GM18526 (cell line): ENCODE measurements around the gene ECHDC1.

Experiments
- POLR2A ChIP-seq: IDR thresholded peaks from 3 replicates; pipeline ENCODE4 v1.6.1; 2011; ENCODE audit not compliant: insufficient read length; ENCODE audit errors: extremely low read depth

ECHDC1 gene

GRCh38 chr6:127302728-127303660 lies 40.4 kb downstream of the ECHDC1 start:
- no peak for TF ChIP-seq POLR2A

DNA sequence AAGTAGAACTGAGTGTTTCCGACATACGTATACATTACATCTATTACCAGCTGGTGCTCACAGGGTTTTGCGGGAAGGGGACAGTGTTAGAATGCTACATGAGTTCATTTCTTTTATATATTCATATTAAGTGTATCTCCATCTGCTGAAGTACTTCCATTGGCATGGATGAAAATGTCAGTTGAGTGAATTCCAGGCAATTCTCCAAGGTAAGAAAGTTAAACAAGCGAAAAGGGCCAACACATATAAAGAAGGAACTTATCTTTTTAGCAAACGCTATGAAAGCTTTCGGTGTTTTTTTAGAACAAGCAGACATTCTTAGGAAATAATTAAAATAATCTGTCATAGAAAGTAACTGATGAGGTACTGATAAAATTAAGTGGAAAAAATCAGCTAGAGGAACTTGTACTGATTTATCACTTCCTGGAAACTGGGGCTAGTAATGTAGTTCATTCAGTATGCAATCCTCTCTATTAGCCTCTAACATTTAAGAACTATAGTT lies 42.2 kb downstream of the ECHDC1 start:
- no peak for TF ChIP-seq POLR2A

GRCh38 chr6:127300411-127300810 lies 43.0 kb downstream of the ECHDC1 start:
- no peak for TF ChIP-seq POLR2A

GRCh38 chr6:127299522-127300240 lies 43.7 kb downstream of the ECHDC1 start:
- no peak for TF ChIP-seq POLR2A

DNA sequence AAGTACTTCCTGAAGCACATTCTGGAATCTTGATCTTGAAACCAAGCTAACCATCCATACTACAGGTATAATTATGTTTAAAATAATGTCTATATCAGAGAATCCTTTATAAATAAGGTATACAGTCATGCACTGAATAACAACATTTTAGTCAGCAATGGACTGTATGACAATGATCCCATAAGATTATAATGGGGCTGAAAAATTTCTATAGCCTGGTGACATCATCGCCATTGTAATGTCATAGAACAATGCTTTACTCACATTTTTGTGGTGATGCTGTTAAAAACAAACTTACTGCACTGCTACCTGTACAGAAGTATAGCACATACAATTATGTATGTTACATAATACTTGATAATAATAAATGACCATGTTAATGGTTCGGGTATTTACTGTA lies 44.9 kb downstream of the ECHDC1 start:
- no peak for TF ChIP-seq POLR2A

DNA sequence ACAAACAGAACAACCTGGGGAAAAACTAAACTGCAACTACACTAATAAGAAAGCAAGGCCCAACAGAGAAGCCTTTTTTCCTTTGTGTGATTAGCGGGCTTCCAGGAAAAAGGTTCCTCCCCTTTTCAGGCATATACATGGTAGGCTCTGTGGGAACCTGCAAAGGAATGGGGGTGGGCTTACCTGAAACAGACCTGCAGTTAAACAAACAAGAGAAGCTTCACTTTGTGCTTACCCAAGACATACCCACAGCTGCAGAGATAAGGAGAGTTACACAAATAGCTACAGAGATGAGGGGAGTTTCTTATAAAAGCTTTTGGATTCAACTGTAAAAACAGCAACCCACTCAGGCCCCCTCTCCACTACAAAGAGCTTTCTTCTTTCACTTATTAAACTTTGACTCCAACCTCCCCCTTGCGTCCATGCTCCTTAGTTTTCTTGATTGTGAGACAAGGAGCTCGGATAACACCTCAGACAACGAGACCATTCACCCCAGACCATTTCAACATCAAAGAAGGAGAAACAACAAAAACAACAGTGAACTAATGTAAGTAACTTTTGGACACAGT lies 45.8 kb downstream of the ECHDC1 start:
- no peak for TF ChIP-seq POLR2A

GRCh38 chr6:127291495-127291894 lies 51.9 kb downstream of the ECHDC1 start:
- TF ChIP-seq POLR2A, result no peak

DNA sequence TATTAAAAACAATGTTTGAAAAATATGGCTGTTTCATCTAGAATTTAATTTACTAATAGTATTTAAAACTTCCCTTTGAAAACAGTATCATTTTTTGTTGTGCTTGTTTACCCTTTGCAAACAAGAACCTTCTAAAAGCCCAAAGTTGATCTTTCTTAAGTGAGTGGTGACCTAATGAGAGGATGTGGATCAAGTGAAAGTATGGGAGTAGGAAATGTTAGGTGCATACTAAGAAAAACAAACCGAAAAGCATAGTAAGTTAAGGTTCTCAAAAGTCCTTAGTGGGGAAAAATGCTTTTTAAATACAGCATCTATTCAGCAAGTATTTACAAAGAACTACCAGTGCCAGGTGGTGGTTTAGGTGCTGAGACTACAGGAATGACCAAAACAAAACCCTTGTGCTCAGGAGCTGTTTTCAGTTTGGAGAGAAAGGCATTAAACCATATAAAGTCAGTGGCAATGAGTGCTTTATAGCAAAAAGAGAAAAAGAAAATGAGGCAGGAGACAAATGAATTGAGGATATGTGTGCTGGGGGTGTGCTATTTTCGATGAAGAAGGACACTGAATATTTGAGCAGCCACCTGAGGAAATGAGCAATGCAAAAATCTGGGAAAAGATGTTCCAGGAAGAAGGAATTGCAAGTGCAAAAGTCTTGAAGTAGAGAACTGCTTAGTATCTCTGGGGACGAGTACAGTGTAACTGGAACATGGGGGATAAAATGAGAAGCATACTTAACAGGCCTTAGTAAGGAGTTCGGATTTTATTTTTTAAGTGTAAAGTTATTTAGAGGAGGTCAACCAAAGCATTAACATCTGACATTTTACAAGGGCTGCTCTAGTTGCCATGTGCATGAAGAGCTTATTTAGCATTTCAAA lies 52.8 kb downstream of the ECHDC1 start:
- TF ChIP-seq POLR2A, result no peak

- no peak for TF ChIP-seq POLR2A
Observed at GRCh38 chr6:127289934-127290333, 53.5 kb downstream of the ECHDC1 start.

DNA sequence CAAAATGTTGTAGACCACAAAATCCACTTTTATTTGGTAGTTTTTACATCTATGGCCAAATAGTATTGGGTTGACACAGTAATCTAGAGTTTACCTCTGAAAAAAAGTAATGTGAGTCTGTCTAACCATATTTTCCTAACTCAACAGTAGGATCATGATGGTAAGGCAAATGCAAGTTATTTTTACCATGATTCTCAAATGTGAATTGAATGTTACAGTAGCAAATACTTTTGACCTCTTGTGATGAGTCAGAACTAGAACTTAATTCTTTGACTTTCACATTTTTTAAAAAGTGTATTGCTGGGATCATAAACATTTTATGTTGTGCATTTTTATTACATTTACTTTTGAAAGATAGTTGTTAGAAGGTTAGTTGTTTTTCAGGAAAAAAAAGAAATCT lies 54.7 kb downstream of the ECHDC1 start:
- no peak for TF ChIP-seq POLR2A

DNA sequence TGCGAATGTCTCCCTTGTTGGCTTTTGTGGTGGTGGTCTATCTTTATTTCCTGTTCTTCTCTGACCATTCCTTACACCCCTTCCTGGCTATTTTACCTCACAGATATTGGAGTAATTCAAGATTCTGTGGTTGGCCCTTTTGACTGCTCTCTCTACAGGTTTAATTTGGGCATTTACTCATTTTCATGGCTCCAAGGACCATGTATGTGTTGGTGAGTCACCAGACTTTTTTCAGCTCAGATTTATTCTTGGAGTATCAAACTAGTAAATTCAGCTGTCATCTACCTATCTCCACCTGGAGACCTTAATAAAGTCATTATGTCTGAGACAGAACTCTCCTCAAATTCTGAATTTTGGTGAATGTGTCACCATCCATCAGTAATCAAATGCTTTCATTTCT lies 61.2 kb downstream of the ECHDC1 start:
- no peak for TF ChIP-seq POLR2A

- no peak for TF ChIP-seq POLR2A
Observed at GRCh38 chr6:127279815-127280214, 63.6 kb downstream of the ECHDC1 start.

DNA sequence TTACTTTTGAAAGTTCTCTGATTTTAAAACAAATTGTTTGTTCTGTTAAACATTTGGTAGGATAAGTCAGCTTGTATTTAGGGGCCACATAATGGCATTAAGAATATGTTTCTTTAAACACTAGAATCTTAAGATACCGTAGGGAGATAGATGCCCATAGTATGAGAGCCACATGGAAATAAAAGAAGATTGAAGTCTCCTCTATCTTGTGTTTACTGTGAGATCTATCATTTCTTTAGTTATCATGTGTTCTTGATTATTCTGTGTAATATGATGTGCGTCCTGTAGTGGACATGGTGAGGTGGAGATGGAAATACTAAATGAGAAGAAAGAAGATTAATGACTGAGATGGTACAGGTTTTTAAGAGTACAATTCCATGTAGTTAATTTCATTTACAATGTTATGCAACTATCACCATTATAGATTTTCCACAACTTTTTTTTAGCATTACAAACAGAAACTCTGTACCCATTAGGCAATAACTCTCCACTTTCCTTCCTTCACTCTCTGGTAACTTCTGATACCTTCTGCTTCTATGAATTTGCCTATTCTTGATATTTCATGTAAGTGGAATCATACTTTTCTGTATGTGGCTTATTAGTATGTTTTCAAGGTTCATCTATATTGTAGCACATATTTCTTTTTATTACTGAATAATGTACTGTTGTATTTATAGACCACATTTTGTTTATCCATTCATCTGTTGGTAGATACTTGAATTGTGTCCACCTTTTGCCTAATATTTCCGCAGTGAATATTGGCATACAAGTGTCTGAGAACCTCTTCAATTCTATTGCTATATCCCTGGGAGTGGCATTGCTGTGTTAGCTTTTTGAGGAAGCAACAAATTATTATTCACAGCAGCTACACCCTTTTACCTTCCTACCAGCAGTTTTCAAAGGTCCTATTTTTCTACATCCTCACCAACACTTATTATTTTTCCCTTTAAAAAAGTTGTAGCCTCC lies 65.2 kb downstream of the ECHDC1 start:
- no peak for TF ChIP-seq POLR2A

GRCh38 chr6:127276331-127276730 lies 67.1 kb downstream of the ECHDC1 start:
- no peak for TF ChIP-seq POLR2A
